HEK293 (cell line): ENCODE results near the gene GLG1.

ENCODE experiments used
- CTCF ChIA-PET: fragments of 350-600 bp; formaldehyde crosslinking; extraction: SDS; loops from one replicate; lab custom pipeline; 2021; ENCODE audit warnings: antibody characterized with exemption; lab: Yijun Ruan, JAX
- POLR2A ChIA-PET: fragments of 300-600 bp; formaldehyde crosslinking; extraction: SDS; loops from one replicate; lab custom pipeline; 2020; ENCODE audit warnings: antibody characterized with exemption, inconsistent platforms; lab: Yijun Ruan, JAX
- H3K27ac ChIP-seq: fragments of 200-500 bp; sonication (Bioruptor generic); 2 replicates; pipeline ENCODE4 v1.5.1; 2014; ENCODE audit warnings: low read depth, low read length, control low read depth, inconsistent platforms; ENCODE audit errors: extremely low read depth
- H3K36me3 ChIP-seq, 2 experiments: fragments of 200-500 bp in 1 of 2; sonication (Bioruptor generic) in 1 of 2; 1 replicate in 1 of 2; 2 replicates in 1 of 2; pipeline ENCODE4 v1.5.1; 2014 to 2017; ENCODE audit warnings: inconsistent platforms in 2 of 2, low read length in 2 of 2; ENCODE audit not compliant: control insufficient read depth in 2 of 2, insufficient read depth in 1 of 2
- H3K4me1 ChIP-seq: fragments of 200-500 bp; sonication (Bioruptor generic); 2 replicates; pipeline ENCODE4 v1.5.1; 2014; ENCODE audit warnings: mild to moderate bottlenecking, low read length, inconsistent platforms; ENCODE audit not compliant: control insufficient read depth, insufficient read depth
- H3K4me3 ChIP-seq: 2 replicates; pipeline ENCODE4 v1.5.1; 2011; ENCODE audit warnings: low read depth, mild to moderate bottlenecking, control low read depth, low read length, moderate library complexity
- H3K9me3 ChIP-seq: fragments of 200-500 bp; sonication (Bioruptor generic); 2 replicates; pipeline ENCODE4 v1.5.1; 2014; ENCODE audit warnings: low read depth, low read length, inconsistent platforms; ENCODE audit not compliant: control insufficient read depth, insufficient read depth
- KLF9 ChIP-seq: fragments of 450-650 bp; formaldehyde crosslinking; IDR thresholded peaks from 2 replicates; pipeline ENCODE4 v1.5.1; 2016; ENCODE audit warnings: missing biosample characterization, missing genetic modification characterization, low read depth
- MYNN ChIP-seq: fragments of 450-650 bp; formaldehyde crosslinking; IDR thresholded peaks from 2 replicates; pipeline ENCODE4 v1.5.1; 2016; ENCODE audit warnings: missing biosample characterization, missing genetic modification characterization, borderline replicate concordance
- SETDB1 ChIP-seq: IDR thresholded peaks from one replicate; pipeline ENCODE4 v1.6.1; 2017; ENCODE audit warnings: mild to moderate bottlenecking, low read length, moderate library complexity, mixed read lengths; ENCODE audit not compliant: insufficient read length
- TCF7L2 ChIP-seq: IDR thresholded peaks from 2 replicates; pipeline ENCODE4 v1.6.1; 2011; ENCODE audit warnings: low read depth, mild to moderate bottlenecking, inconsistent platforms, low read length, moderate library complexity, borderline replicate concordance
- TRIM28 ChIP-seq: IDR thresholded peaks from 2 replicates; pipeline ENCODE4 v1.6.1; 2011; ENCODE audit warnings: low read length, control low read depth, borderline replicate concordance
- ZFP3 ChIP-seq: fragments of 450-650 bp; formaldehyde crosslinking; IDR thresholded peaks from 2 replicates; pipeline ENCODE4 v1.5.1; 2016; ENCODE audit warnings: low read depth, missing biosample characterization, missing genetic modification characterization
- ZNF10 ChIP-seq: fragments of 450-650 bp; formaldehyde crosslinking; IDR thresholded peaks from 2 replicates; pipeline ENCODE4 v1.5.1; 2017; ENCODE audit warnings: missing biosample characterization, missing genetic modification characterization
- ZNF169 ChIP-seq: fragments of 450-650 bp; formaldehyde crosslinking; IDR thresholded peaks from 2 replicates; pipeline ENCODE4 v1.5.1; 2016; ENCODE audit warnings: missing biosample characterization, missing genetic modification characterization
- ZNF223 ChIP-seq: fragments of 450-650 bp; formaldehyde crosslinking; IDR thresholded peaks from 2 replicates; pipeline ENCODE4 v1.5.1; 2016; ENCODE audit warnings: missing biosample characterization, missing genetic modification characterization
- ZNF24 ChIP-seq: fragments of 450-650 bp; formaldehyde crosslinking; IDR thresholded peaks from 2 replicates; pipeline ENCODE4 v1.5.1; 2016; ENCODE audit warnings: missing biosample characterization, missing genetic modification characterization
- ZNF433 ChIP-seq: fragments of 450-650 bp; formaldehyde crosslinking; IDR thresholded peaks from 2 replicates; pipeline ENCODE4 v1.5.1; 2016; ENCODE audit warnings: missing biosample characterization, missing genetic modification characterization, low read depth
- ZNF48 ChIP-seq: fragments of 450-650 bp; formaldehyde crosslinking; IDR thresholded peaks from 2 replicates; pipeline ENCODE4 v1.5.1; 2016; ENCODE audit warnings: missing biosample characterization, missing genetic modification characterization
- ZNF501 ChIP-seq: fragments of 450-650 bp; formaldehyde crosslinking; IDR thresholded peaks from 2 replicates; pipeline ENCODE4 v1.5.1; 2016; ENCODE audit warnings: missing biosample characterization, missing genetic modification characterization
- ZNF621 ChIP-seq: fragments of 450-650 bp; formaldehyde crosslinking; IDR thresholded peaks from 2 replicates; pipeline ENCODE4 v1.5.1; 2017; ENCODE audit warnings: missing biosample characterization, missing genetic modification characterization
- ZNF626 ChIP-seq: fragments of 450-650 bp; sonication (Bioruptor Pico); formaldehyde crosslinking; IDR thresholded peaks from 2 replicates; pipeline ENCODE4 v1.5.1; 2018; ENCODE audit warnings: missing biosample characterization, missing genetic modification characterization, inconsistent platforms
- TF ChIP-seq, protein P1 (sequence below): fragments of 450-650 bp; formaldehyde crosslinking; IDR thresholded peaks from 2 replicates; pipeline ENCODE4 v1.5.1; 2016; ENCODE audit warnings: missing biosample characterization, missing genetic modification characterization
- TF ChIP-seq, protein P2 (sequence below): fragments of 450-650 bp; formaldehyde crosslinking; IDR thresholded peaks from 2 replicates; pipeline ENCODE4 v1.5.1; 2016; ENCODE audit warnings: missing biosample characterization, missing genetic modification characterization
- TF ChIP-seq, protein P3 (sequence below): fragments of 450-650 bp; formaldehyde crosslinking; optimal IDR thresholded peaks from 2 replicates; pipeline ENCODE3; 2016; ENCODE audit warnings: missing biosample characterization, mild to moderate bottlenecking, missing genetic modification characterization
- TF ChIP-seq, protein P4 (sequence below): fragments of 450-650 bp; formaldehyde crosslinking; IDR thresholded peaks from 2 replicates; pipeline ENCODE4 v1.5.1; 2017; ENCODE audit warnings: missing biosample characterization, missing genetic modification characterization
- TF ChIP-seq, protein P5 (sequence below): fragments of 450-650 bp; formaldehyde crosslinking; IDR thresholded peaks from 2 replicates; pipeline ENCODE4 v1.5.1; 2016; ENCODE audit warnings: missing biosample characterization, missing genetic modification characterization
- TF ChIP-seq, protein P6 (sequence below): fragments of 450-650 bp; formaldehyde crosslinking; IDR thresholded peaks from 2 replicates; pipeline ENCODE4 v1.5.1; 2017; ENCODE audit warnings: missing biosample characterization, missing genetic modification characterization

GLG1 gene

DNA sequence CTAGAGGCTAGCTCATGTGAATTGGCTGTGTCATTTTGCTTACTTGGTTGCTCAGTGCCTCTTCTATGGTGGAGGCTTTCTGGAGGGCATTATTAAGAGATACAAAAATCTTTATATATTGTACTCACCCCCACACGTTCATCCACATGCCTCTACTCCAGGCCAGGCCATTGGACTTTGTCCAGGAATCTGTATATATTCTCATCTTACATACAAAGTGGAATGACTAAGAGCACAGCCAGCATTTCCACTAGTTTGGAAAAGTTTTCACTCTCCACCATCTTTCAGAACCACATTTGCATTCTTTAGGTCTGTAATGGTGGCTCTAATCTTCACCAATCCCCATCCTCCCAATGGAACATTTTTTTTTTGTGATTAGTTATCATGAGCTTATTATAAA is 4.8 kb upstream of the GLG1 start:
- CTCF ChIA-PET = interaction anchor here (0.7 kb wide), 1 partner anchor 11 kb away, joined by 3 read pairs; no protein-coding TSS in a partner anchor
- H3K27ac ChIP-seq = no peak overlapping the region

DNA sequence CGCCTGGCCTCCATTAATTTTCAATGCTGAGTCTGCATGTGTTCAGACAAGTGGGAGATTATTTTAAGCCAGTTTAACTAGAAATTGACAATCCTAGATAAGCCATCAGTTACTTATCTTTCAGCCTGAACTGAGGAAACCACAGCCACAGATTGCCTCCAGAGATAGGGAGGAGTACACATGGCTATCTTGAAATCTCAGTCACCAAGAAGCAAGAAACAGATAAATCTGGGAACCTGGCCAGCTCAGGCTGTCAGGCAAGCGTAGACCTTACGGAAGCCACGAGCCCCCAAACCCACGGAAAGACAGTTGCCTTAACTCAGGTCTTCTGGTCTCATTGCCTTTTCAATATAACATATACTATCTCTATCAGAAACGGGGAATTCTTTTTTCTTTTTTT is 2.0 kb upstream of the GLG1 start:
- Histone ChIP-seq H3K4me1 (peaks cover 17% of the 10 kb centered on the region), H3K9me3 (no peaks in the 10 kb centered on the region), H3K36me3 (peaks cover 0 to 2% of the 10 kb centered on the region in 2 experiments; a peak in 2 of 3 replicates), H3K4me3 (no peak overlapping the region), H3K27ac (no peak overlapping the region)
- TF ChIP-seq, protein P1, sequence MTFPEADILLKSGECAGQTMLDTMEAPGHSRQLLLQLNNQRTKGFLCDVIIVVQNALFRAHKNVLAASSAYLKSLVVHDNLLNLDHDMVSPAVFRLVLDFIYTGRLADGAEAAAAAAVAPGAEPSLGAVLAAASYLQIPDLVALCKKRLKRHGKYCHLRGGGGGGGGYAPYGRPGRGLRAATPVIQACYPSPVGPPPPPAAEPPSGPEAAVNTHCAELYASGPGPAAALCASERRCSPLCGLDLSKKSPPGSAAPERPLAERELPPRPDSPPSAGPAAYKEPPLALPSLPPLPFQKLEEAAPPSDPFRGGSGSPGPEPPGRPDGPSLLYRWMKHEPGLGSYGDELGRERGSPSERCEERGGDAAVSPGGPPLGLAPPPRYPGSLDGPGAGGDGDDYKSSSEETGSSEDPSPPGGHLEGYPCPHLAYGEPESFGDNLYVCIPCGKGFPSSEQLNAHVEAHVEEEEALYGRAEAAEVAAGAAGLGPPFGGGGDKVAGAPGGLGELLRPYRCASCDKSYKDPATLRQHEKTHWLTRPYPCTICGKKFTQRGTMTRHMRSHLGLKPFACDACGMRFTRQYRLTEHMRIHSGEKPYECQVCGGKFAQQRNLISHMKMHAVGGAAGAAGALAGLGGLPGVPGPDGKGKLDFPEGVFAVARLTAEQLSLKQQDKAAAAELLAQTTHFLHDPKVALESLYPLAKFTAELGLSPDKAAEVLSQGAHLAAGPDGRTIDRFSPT = no peak
- TF ChIP-seq, protein P2, sequence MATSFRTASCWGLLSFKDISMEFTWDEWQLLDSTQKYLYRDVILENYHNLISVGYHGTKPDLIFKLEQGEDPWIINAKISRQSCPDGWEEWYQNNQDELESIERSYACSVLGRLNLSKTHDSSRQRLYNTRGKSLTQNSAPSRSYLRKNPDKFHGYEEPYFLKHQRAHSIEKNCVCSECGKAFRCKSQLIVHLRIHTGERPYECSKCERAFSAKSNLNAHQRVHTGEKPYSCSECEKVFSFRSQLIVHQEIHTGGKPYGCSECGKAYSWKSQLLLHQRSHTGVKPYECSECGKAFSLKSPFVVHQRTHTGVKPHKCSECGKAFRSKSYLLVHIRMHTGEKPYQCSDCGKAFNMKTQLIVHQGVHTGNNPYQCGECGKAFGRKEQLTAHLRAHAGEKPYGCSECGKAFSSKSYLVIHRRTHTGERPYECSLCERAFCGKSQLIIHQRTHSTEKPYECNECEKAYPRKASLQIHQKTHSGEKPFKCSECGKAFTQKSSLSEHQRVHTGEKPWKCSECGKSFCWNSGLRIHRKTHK = no peak
- TF ChIP-seq ZNF24 (tag by site-specific recombination) = no peak
- TF ChIP-seq, protein P3, sequence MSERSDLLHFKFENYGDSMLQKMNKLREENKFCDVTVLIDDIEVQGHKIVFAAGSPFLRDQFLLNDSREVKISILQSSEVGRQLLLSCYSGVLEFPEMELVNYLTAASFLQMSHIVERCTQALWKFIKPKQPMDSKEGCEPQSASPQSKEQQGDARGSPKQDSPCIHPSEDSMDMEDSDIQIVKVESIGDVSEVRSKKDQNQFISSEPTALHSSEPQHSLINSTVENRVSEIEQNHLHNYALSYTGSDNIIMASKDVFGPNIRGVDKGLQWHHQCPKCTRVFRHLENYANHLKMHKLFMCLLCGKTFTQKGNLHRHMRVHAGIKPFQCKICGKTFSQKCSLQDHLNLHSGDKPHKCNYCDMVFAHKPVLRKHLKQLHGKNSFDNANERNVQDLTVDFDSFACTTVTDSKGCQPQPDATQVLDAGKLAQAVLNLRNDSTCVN = no peak
- TF ChIP-seq, protein P4, sequence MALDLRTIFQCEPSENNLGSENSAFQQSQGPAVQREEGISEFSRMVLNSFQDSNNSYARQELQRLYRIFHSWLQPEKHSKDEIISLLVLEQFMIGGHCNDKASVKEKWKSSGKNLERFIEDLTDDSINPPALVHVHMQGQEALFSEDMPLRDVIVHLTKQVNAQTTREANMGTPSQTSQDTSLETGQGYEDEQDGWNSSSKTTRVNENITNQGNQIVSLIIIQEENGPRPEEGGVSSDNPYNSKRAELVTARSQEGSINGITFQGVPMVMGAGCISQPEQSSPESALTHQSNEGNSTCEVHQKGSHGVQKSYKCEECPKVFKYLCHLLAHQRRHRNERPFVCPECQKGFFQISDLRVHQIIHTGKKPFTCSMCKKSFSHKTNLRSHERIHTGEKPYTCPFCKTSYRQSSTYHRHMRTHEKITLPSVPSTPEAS = no peak
- TF ChIP-seq, protein P5, sequence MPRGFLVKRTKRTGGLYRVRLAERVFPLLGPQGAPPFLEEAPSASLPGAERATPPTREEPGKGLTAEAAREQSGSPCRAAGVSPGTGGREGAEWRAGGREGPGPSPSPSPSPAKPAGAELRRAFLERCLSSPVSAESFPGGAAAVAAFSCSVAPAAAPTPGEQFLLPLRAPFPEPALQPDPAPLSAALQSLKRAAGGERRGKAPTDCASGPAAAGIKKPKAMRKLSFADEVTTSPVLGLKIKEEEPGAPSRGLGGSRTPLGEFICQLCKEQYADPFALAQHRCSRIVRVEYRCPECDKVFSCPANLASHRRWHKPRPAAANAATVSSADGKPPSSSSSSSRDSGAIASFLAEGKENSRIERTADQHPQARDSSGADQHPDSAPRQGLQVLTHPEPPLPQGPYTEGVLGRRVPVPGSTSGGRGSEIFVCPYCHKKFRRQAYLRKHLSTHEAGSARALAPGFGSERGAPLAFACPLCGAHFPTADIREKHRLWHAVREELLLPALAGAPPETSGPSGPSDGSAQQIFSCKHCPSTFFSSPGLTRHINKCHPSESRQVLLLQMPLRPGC = no peak
- no peak for TF ChIP-seq ZNF223
- TF ChIP-seq ZNF626 (tag by site-specific recombination) = no peak
- TF ChIP-seq, protein P6, sequence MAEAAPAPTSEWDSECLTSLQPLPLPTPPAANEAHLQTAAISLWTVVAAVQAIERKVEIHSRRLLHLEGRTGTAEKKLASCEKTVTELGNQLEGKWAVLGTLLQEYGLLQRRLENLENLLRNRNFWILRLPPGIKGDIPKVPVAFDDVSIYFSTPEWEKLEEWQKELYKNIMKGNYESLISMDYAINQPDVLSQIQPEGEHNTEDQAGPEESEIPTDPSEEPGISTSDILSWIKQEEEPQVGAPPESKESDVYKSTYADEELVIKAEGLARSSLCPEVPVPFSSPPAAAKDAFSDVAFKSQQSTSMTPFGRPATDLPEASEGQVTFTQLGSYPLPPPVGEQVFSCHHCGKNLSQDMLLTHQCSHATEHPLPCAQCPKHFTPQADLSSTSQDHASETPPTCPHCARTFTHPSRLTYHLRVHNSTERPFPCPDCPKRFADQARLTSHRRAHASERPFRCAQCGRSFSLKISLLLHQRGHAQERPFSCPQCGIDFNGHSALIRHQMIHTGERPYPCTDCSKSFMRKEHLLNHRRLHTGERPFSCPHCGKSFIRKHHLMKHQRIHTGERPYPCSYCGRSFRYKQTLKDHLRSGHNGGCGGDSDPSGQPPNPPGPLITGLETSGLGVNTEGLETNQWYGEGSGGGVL (tag by site-specific recombination) = no peak
- no peak for TF ChIP-seq ZNF501 (tag by site-specific recombination)
- CTCF ChIA-PET = no interaction called here
- POLR2A ChIA-PET = no interaction called here

More for the DNA sequence above, 4.8 kb upstream of the GLG1 start:
- no peak for TF ChIP-seq SETDB1
- TF ChIP-seq ZNF10 (tag by site-specific recombination) = no peak
- TF ChIP-seq KLF9 (tag by site-specific recombination) = no peak
- TF ChIP-seq MYNN (tag by site-specific recombination) = no peak
- TF ChIP-seq ZNF433 (tag by site-specific recombination) = no peak
- no peak for TF ChIP-seq ZNF621 (tag by site-specific recombination)
- no peak for TF ChIP-seq TRIM28
- TF ChIP-seq TCF7L2 = no peak
- no peak for TF ChIP-seq ZFP3
- TF ChIP-seq ZNF48 = no peak
- no peak for TF ChIP-seq ZNF169 (tag by site-specific recombination)
- Histone ChIP-seq H3K4me3 (no peak overlapping the region), H3K9me3 (no peaks in the 10 kb centered on the region), H3K4me1 (peaks cover 4% of the 10 kb centered on the region; the same call in 1 of the 2 replicates), H3K36me3 (peaks cover 4 to 11% of the 10 kb centered on the region in 2 experiments; a peak in 2 of 3 replicates)
- POLR2A ChIA-PET = interaction anchor here (0.5 kb wide), 1 partner anchor 55 kb away, joined by 3 read pairs; the partner anchor contains the start of gene RFWD3
